GM12878 (cell line): ENCODE data around the gene SLMAP. TPM values are rescaled to one million over a fixed set of nuclear protein-coding genes. Genes with fewer than 3 reads are reported as not detected.

Experiments used
- ATAC-seq: fragments of 200-7000 bp; cut with Tn5 transposase; 3 replicates; pipeline ENCODE4 v1.9.1; 2020; ENCODE audit warnings: mild to moderate bottlenecking, moderate library complexity
- BruUV-seq: library from RNA; stranded (reverse); fragments of 400-500 nt; replicated peaks from 2 replicates; lab custom pipeline; 2021; lab: Mats Ljungman, UMichigan
- CTCF ChIA-PET: fragments of 300-600 bp; sonication (Branson Sonifier 250); formaldehyde crosslinking; extraction: SDS; loops from one replicate; lab custom pipeline; 2021; ENCODE audit warnings: inconsistent platforms; lab: Yijun Ruan, JAX
- POLR2A ChIA-PET: fragments of 350-600 bp; formaldehyde crosslinking; extraction: SDS; loops from one replicate; lab custom pipeline; 2021; ENCODE audit warnings: inconsistent platforms; lab: Charles Lee
- RAD21 ChIA-PET: fragments of 300-600 bp; sonication (Branson Sonifier 250); formaldehyde crosslinking; loops from one replicate; lab custom pipeline; 2023; ENCODE audit warnings: antibody characterized with exemption; ENCODE audit not compliant: unreplicated experiment; lab: Charles Lee
- SMC1A ChIA-PET: fragments of 300-600 bp; sonication (Branson Sonifier 250); formaldehyde crosslinking; loops from one replicate; lab custom pipeline; 2023; ENCODE audit not compliant: unreplicated experiment, uncharacterized antibody; lab: Charles Lee
- DNase-seq: peaks from one replicate; pipeline ENCODE4 v3.0.0-alpha.2; 2011; ENCODE audit warnings: low read depth, low spot score
- FAIRE-seq: peaks from 3 replicates; lab custom pipeline; 2011; peaks lifted over from hg19 to GRCh38; lab: Jason Lieb, UNC
- H2AFZ ChIP-seq: 2 replicates; pipeline ENCODE4 v1.6.0; 2011; ENCODE audit warnings: low read depth, low read length, control low read depth; ENCODE audit not compliant: control insufficient read depth
- H3K27ac ChIP-seq: 2 replicates; pipeline ENCODE4 v1.5.1; 2011; ENCODE audit warnings: control low read depth; ENCODE audit not compliant: control insufficient read depth, insufficient read depth
- H3K27me3 ChIP-seq, 2 experiments: replicated peaks in 1 of 2; 2 replicates each; pipeline versions ENCODE4 v1.6.0 to v1.6.1; 2011; ENCODE audit warnings: low read length in 1 of 2; ENCODE audit not compliant: control insufficient read depth in 2 of 2, insufficient read depth in 2 of 2
- H3K36me3 ChIP-seq, 2 experiments: 2 replicates each; pipeline ENCODE4 v1.5.1; 2011; ENCODE audit warnings: low read length in 1 of 2; ENCODE audit not compliant: control insufficient read depth in 2 of 2, insufficient read depth in 2 of 2
- H3K4me1 ChIP-seq: 2 replicates; pipeline ENCODE4 v1.6.1; 2011; ENCODE audit warnings: mild to moderate bottlenecking, low read length, moderate library complexity, mixed read lengths; ENCODE audit not compliant: control insufficient read depth, insufficient read depth
- H3K4me2 ChIP-seq: 2 replicates; pipeline ENCODE4 v1.6.0; 2011; ENCODE audit warnings: control low read depth; ENCODE audit not compliant: control insufficient read depth, insufficient read depth
- H3K4me3 ChIP-seq: fragments of 200-600 bp; sonication (generic); 2 replicates; pipeline ENCODE4 v1.5.1; 2016
- H3K79me2 ChIP-seq: 2 replicates; pipeline ENCODE4 v1.6.0; 2011; ENCODE audit warnings: low read length; ENCODE audit not compliant: control insufficient read depth, insufficient read depth
- H3K9ac ChIP-seq: 2 replicates; pipeline ENCODE4 v1.8.0; 2011; ENCODE audit warnings: low read length, control low read depth, mixed read lengths; ENCODE audit not compliant: control insufficient read depth, insufficient read depth
- H3K9me3 ChIP-seq: replicated peaks from 3 replicates; pipeline ENCODE4 v1.5.1; 2011; ENCODE audit warnings: mild to moderate bottlenecking, low read length; ENCODE audit not compliant: control insufficient read depth, insufficient read depth
- H4K20me1 ChIP-seq: 2 replicates; pipeline ENCODE4 v1.6.0; 2011; ENCODE audit not compliant: control insufficient read depth, insufficient read depth
- BACH1 ChIP-seq: fragments of 450-650 bp; IDR thresholded peaks from 2 replicates; pipeline ENCODE4 v1.6.1; 2017; ENCODE audit warnings: mild to moderate bottlenecking, borderline replicate concordance
- CREB1 ChIP-seq: IDR thresholded peaks from 2 replicates; pipeline ENCODE4 v1.6.1; 2012; ENCODE audit warnings: low read depth, mild to moderate bottlenecking, inconsistent platforms
- EP300 ChIP-seq, 2 experiments: fragments of 150-350 bp in 1 of 2; IDR thresholded peaks; 2 replicates each; pipeline ENCODE4 v1.6.1; 2011 to 2012; ENCODE audit warnings: low read depth in 2 of 2, low read length in 2 of 2, borderline replicate concordance in 1 of 2, improper control_type of control experiment in 1 of 2, inconsistent platforms in 1 of 2; ENCODE audit not compliant: control insufficient read depth in 1 of 2
- KLF5 ChIP-seq: fragments of 450-650 bp; IDR thresholded peaks from 2 replicates; pipeline ENCODE4 v1.6.1; 2014; ENCODE audit warnings: mild to moderate bottlenecking; ENCODE audit not compliant: partially characterized antibody
- LARP7 ChIP-seq: fragments of 450-650 bp; IDR thresholded peaks from 2 replicates; pipeline ENCODE4 v1.6.1; 2017; ENCODE audit warnings: mild to moderate bottlenecking
- MXI1 ChIP-seq: fragments of 150-350 bp; IDR thresholded peaks from 2 replicates; pipeline ENCODE4 v1.6.1; 2011; ENCODE audit warnings: low read depth, mild to moderate bottlenecking, inconsistent platforms, low read length, improper control_type of control experiment
- NBN ChIP-seq: fragments of 450-650 bp; IDR thresholded peaks from 2 replicates; pipeline ENCODE4 v1.6.1; 2016
- NR2C2 ChIP-seq: IDR thresholded peaks from 2 replicates; pipeline ENCODE4 v1.6.1; 2011; ENCODE audit warnings: borderline replicate concordance, low read depth; ENCODE audit not compliant: control insufficient read depth, insufficient read length
- POLR2AphosphoS2 ChIP-seq: IDR thresholded peaks from 2 replicates; pipeline ENCODE4 v1.6.1; 2011; ENCODE audit warnings: low read depth, mild to moderate bottlenecking, low read length, improper control_type of control experiment, moderate library complexity
- RAD51 ChIP-seq: fragments of 450-650 bp; IDR thresholded peaks from 2 replicates; pipeline ENCODE4 v1.6.1; 2016; ENCODE audit warnings: moderate library complexity, mild to moderate bottlenecking, inconsistent platforms
- RB1 ChIP-seq: fragments of 450-650 bp; formaldehyde crosslinking; IDR thresholded peaks from 2 replicates; pipeline ENCODE4 v1.6.1; 2017; ENCODE audit warnings: mild to moderate bottlenecking, borderline replicate concordance
- STAT1 ChIP-seq: fragments of 450-650 bp; conservative IDR thresholded peaks from 2 replicates; pipeline ENCODE4 v1.6.1; 2014; ENCODE audit warnings: antibody characterized with exemption, mild to moderate bottlenecking
- ZNF274 ChIP-seq: IDR thresholded peaks from one replicate; pipeline ENCODE4 v1.8.0; 2011; ENCODE audit not compliant: insufficient read length, insufficient read depth
- WGBS: methylation state at CpG from one replicate; pipeline ENCODE4 v1.1.6; 2016; ENCODE audit warnings: low lambda C conversion rate; ENCODE audit not compliant: insufficient replicate concordance, insufficient coverage; ENCODE audit errors: missing lambda C conversion rate; 5-methylcytosine and 5-hydroxymethylcytosine counted together
- in situ Hi-C: fragments of 300-500 bp; cut with MboI; formaldehyde crosslinking; loops from 9 replicates; pipeline ENCODE4 v1.14.3; 2018; ENCODE audit warnings: mixed read lengths
- intact Hi-C: fragments of 100-400 bp; cut with micrococcal nuclease; formaldehyde crosslinking; loops from one replicate; pipeline ENCODE4 v1.14.2; 2022; ENCODE audit not compliant: unreplicated experiment
- polyA plus RNA-seq, 11 experiments: library from polyadenylated mRNA; depleted of rRNA in 4 of 11; unstranded in 6 of 11; stranded (reverse) in 5 of 11; fragments of >200 nt; fragmentation: Nextera tagmentation in 4 of 11; fragmentation: Illumina TruSeq in 1 of 11; extraction: Ambion mirVana in 4 of 11; extraction: Trizol in 1 of 11; gene quantifications; 1 replicate in 1 of 11; 2 replicates in 10 of 11; pipeline versions ENCODE4 v1.2.1 to v1.2.3, GENCODE V29; 2011 to 2016; ENCODE audit warnings: inconsistent platforms in 2 of 11, missing spikeins in 2 of 11, low read depth in 1 of 11
- total RNA-seq, 4 experiments: library from RNA; depleted of rRNA in 3 of 4; stranded (reverse); fragments of >200 nt in 3 of 4; fragmentation: Illumina TruSeq in 1 of 4; extraction: Trizol in 1 of 4; gene quantifications; 2 replicates each; pipeline versions ENCODE4 v1.2.1 to v1.2.3, GENCODE V29; 2013 to 2021
- TF ChIP-seq, protein P1 (sequence below): fragments of 150-350 bp; IDR thresholded peaks from 2 replicates; pipeline ENCODE4 v1.6.1; 2016; ENCODE audit warnings: low read depth, low read length

The SLMAP gene
- total and polyA plus RNA-seq, 10 of the 15 experiments (the other 5 are each of a cell fraction or from before 2014, with no cell fraction given) = 8.3 to 43.8 (median 26.4) TPM

DNA sequence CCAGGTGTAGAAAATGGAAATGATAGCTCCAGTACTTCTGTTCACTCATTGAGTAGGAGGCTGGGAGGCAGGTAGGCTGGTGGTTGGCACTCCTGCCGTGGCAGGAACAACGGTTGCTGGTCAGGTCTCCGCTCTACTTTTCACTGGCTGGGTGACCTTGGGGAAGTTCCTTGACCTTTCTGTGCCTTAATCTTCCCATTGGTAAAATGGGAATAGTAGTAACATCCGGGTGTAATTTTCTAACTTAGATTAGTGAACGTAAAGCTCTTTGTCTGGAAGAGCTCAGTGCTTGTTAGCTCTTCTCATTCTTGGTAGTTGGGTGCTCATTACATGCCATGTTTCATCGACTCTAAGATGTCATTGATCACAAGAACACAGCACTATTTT, 206.3 kb downstream of the SLMAP start:
- Histone ChIP-seq H3K9ac (no peak overlapping the region), H3K36me3 (no peaks in the 10 kb centered on the region), H4K20me1 (no peaks in the 10 kb centered on the region), H3K27ac (no peak overlapping the region), H3K4me1 (peaks cover 14% of the 10 kb centered on the region), H3K4me3 (no peak overlapping the region), H3K79me2 (no peaks in the 10 kb centered on the region), H3K27me3 (no peaks in the 10 kb centered on the region), H3K9me3 (no peaks in the 10 kb centered on the region; the same call in 2 of the 3 replicates), H3K4me2 (no peak overlapping the region), H2AFZ (no peak overlapping the region)
- WGBS = 60% methylated on average over 6 of the region's 6 CpGs
- ChIA-PET RAD21 (interaction anchor here (0.8 to 2.9 kb wide), 16 partner anchors 9 to 273 kb away, joined by 3 to 11 read pairs (median 3); no protein-coding TSS in a partner anchor), CTCF (interaction anchor here (0.8 to 5.7 kb wide), 27 partner anchors 8 to 565 kb away, joined by 3 to 21 read pairs (median 5); partner anchors contain the start of genes FLNB, HTD2 and RPP14), POLR2A (interaction anchor here (1.0 kb wide), 1 partner anchor 10 kb away, joined by 3 read pairs; no protein-coding TSS in a partner anchor), SMC1A (interaction anchor here (0.5 to 3.1 kb wide), 30 partner anchors 8 to 225 kb away, joined by 3 to 19 read pairs (median 4); no protein-coding TSS in a partner anchor)
- TF ChIP-seq BACH1 (no peak), CREB1 (no peak), LARP7 (no peak), NR2C2 (no peak)
- ATAC-seq (no peak), FAIRE-seq (no peak), DNase-seq (no peak)
- no TSS peak for BruUV-seq
- intact Hi-C loops = loop anchor here (5.0 kb wide), 1 partner anchor 215 kb away; no protein-coding TSS in a partner anchor
- in situ Hi-C loops = no loop called here

DNA sequence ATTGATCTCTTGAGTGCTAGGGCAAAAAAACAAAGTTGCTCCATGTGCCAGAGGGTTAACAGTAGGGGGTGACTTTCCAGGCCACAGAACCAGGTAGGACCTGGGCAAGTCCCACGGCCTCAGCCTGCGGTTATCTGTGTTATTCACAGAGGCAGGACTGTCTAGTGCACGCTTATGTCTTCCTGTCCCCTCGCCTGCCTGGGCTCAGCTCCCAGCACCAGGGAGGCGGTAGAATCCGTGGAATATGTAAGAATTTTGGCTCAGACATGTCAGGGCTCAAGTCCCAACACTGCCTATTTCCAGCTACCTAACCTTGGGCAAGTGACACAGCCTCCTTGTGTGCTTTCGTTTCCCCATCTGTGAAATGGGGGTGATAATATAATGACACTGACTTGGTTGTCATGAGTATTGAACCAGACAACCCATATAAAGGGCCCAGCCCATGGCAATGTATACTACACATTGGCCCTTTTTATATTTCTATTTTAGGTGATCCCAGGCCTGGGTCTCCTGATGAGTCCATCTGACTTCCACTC, 207.8 kb downstream of the SLMAP start:
- Histone ChIP-seq H3K9ac (no peak overlapping the region), H3K4me1 (peaks cover 8% of the 10 kb centered on the region), H3K4me2 (no peak overlapping the region), H3K79me2 (no peaks in the 10 kb centered on the region), H3K9me3 (no peaks in the 10 kb centered on the region), H3K27me3 (no peaks in the 10 kb centered on the region), H3K4me3 (no peak overlapping the region), H2AFZ (no peak overlapping the region), H3K27ac (no peak overlapping the region), H4K20me1 (no peaks in the 10 kb centered on the region), H3K36me3 (no peaks in the 10 kb centered on the region)
- peak; percentile 32; the same call in 2 of the 3 replicates for ATAC-seq
- FAIRE-seq = no peak
- ChIA-PET RAD21 (interaction anchor here (1.0 to 2.9 kb wide), 4 partner anchors 10 to 224 kb away, joined by 3 to 11 read pairs (median 4); no protein-coding TSS in a partner anchor), POLR2A (no interaction called here), SMC1A (interaction anchor here (0.6 to 3.1 kb wide), 2 partner anchors 203 to 566 kb away, joined by 3 to 19 read pairs; no protein-coding TSS in a partner anchor), CTCF (interaction anchor here (1.9 to 5.7 kb wide), 3 partner anchors 35 to 343 kb away, joined by 4 to 21 read pairs (median 15); partner anchors contain the start of genes HTD2 and RPP14)
- no peak for DNase-seq
- BruUV-seq = no TSS peak
- WGBS = 9% methylated on average over 7 of the region's 7 CpGs
- intact Hi-C loops = loop anchor here (5.0 kb wide), 1 partner anchor 213 kb away; no protein-coding TSS in a partner anchor
- in situ Hi-C loops = no loop called here
- TF ChIP-seq POLR2AphosphoS2 (no peak), ZNF274 (no peak), MXI1 (no peak), NBN (no peak), RB1 (no peak), BACH1 (no peak), KLF5 (no peak), RAD51 (no peak), STAT1 (no peak), EP300 (IDR thresholded peaks at IDR 0.05; ENCODE audit: borderline replicate concordance in 1 of 2, control insufficient read depth in 1 of 2, low read depth in 2 of 2, low read length in 2 of 2) (no peak)
- TF ChIP-seq, protein P1, sequence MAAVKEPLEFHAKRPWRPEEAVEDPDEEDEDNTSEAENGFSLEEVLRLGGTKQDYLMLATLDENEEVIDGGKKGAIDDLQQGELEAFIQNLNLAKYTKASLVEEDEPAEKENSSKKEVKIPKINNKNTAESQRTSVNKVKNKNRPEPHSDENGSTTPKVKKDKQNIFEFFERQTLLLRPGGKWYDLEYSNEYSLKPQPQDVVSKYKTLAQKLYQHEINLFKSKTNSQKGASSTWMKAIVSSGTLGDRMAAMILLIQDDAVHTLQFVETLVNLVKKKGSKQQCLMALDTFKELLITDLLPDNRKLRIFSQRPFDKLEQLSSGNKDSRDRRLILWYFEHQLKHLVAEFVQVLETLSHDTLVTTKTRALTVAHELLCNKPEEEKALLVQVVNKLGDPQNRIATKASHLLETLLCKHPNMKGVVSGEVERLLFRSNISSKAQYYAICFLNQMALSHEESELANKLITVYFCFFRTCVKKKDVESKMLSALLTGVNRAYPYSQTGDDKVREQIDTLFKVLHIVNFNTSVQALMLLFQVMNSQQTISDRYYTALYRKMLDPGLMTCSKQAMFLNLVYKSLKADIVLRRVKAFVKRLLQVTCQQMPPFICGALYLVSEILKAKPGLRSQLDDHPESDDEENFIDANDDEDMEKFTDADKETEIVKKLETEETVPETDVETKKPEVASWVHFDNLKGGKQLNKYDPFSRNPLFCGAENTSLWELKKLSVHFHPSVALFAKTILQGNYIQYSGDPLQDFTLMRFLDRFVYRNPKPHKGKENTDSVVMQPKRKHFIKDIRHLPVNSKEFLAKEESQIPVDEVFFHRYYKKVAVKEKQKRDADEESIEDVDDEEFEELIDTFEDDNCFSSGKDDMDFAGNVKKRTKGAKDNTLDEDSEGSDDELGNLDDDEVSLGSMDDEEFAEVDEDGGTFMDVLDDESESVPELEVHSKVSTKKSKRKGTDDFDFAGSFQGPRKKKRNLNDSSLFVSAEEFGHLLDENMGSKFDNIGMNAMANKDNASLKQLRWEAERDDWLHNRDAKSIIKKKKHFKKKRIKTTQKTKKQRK = no peak
